ENCODE results near the gene ZNF808.
A peak's percentile ranks its signal among the peaks of the same experiment; 100 is the strongest.
"Not testable (repeated sequence)": the region's sequence is repeated elsewhere in the genome, so short reads cannot be mapped to it uniquely, and the experiment has no call there.

ZNF808 gene

DNA sequence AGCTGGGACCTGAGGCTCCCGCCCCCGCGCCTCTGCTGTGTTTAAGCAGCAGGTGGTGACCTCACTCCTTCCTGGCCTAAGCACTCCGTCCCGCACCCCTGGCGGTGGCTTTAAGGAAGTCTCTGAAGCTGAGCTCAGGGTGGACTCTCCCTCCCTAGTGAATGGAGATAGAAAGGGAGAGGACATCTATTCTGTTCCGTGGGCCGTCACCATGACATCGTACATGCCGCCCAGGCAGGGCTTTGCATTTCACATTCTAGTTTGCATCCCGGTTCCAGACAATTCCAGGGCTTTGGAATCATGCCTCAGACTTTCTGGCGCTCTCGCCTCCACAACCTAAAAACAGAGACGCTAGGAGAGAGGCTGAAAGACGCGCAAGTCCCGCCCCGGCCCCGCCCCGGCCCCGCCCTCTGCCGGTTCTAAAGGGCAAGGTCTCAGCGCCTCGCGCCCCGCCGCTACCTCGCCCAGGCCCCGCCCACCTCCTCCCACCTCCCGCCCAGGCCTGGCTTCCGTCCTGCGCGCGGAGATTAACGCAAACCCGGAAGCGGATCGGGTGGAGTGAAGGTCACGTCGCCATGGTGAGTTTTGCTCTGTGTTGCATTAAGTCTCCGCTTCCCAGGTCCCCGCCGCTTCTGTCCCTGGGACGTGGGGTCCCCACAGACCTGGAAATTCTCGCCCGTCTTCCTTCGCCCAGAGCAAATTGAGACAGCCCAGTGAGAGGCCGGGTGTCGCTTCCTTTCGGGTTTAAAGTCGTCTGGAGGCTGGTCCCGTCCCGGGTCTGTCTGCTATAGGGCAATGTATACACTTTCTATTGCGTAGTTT, at the start of gene ZNF808:
Gene ZNF808 (plus strand): TSS at position 535 of the 822 bp plus-strand sequence. CDS start 15,617 bp downstream, outside the sequence.
- no peaks in the 10 kb centered on the region for H3K27me3 ChIP-seq (ENCODE audit: low read depth, low read length)
- H3K4me3 ChIP-seq (ENCODE audit: low read depth in 1 of 2, low read length in 2 of 2) = peak within 1 kb of the TSS; percentile 78 to 87
- no peaks in the 10 kb centered on the region for H3K9me3 ChIP-seq (ENCODE audit: control insufficient read depth in 1 of 2, low read length in 2 of 2)
- H3K27ac ChIP-seq (ENCODE audit: low read length) = peak within 1 kb of the TSS; percentile 91
- no peaks in the 10 kb centered on the region for H3K36me3 ChIP-seq (ENCODE audit: control insufficient read depth in 1 of 2, insufficient read depth in 2 of 2, low read length in 2 of 2)
- H3K4me1 ChIP-seq (ENCODE audit: control insufficient read depth in 1 of 2, insufficient read depth in 2 of 2, low read length in 2 of 2) = peaks cover 6 to 10% of the 10 kb centered on the region in 2 donors

DNA sequence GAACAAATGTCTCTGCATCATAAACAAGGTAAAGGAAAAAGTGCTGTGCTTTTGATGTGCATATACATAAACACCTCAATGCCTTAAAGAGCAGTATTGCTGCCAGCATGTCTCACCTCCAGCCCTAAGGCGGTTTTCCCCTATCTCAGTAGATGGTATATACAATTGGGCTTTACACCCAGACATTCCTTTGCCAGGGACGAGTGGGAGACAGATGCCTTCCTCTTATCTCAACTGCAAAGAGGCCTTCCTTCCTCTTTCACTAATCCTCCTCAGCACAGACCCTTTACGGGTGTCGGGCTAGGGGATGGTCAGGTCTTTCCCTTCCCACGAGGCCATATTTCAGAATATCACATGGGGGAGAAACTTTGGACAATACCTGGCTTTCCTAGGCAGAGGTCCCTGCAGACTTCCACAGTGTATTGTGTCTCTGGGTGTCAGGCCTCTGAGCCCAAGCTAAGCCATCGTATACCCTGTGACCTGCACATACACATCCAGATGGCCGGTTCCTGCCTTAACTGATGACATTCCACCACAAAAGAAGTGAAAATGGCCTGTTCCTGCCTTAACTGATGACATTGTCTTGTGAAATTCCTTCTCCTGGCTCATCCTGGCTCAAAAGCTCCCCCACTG, 43.2 kb upstream of the ZNF808 start:
- Histone ChIP-seq H3K9me3 (ENCODE audit: control insufficient read depth in 1 of 2, low read length in 2 of 2) (peaks cover 3 to 86% of the 10 kb centered on the region in 2 donors), H3K4me3 (ENCODE audit: low read depth in 1 of 2, low read length in 2 of 2) (peak overlapping the region in 1 of 2 donors; percentile 47)
- H3K4me1 ChIP-seq (ENCODE audit: control insufficient read depth in 1 of 2, insufficient read depth in 2 of 2, low read length in 2 of 2); H3K27me3 ChIP-seq (ENCODE audit: low read depth, low read length); H3K36me3 ChIP-seq (ENCODE audit: control insufficient read depth in 1 of 2, insufficient read depth in 2 of 2, low read length in 2 of 2); H3K27ac ChIP-seq (ENCODE audit: low read length): not testable (repeated sequence)

DNA sequence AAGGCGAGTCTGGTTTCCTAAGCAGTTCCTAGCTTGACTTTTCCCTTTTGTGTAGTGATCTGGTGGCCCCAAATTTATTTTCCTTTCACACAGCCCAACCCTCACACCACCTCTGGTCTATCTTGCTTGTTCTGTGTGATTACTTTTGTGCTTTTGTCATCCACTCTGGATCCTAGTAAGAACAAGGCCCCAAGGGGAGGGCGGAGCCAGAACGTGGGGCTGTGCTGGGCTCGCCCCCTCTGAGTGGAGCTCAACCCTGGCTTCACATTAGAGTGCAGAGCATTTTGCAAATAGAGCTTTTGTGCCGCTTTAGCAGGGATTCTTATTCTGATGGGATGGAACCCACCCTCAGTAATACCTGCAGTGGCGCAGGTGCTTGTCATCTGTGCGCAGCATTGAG, 42.4 kb upstream of the ZNF808 start:
- H3K9me3 ChIP-seq (ENCODE audit: control insufficient read depth in 1 of 2, low read length in 2 of 2) = peaks cover 3 to 81% of the 10 kb centered on the region in 2 donors
- not testable (repeated sequence) for H3K4me1 ChIP-seq (ENCODE audit: control insufficient read depth in 1 of 2, insufficient read depth in 2 of 2, low read length in 2 of 2); H3K27me3 ChIP-seq (ENCODE audit: low read depth, low read length); H3K27ac ChIP-seq (ENCODE audit: low read length); H3K4me3 ChIP-seq (ENCODE audit: low read depth in 1 of 2, low read length in 2 of 2); H3K36me3 ChIP-seq (ENCODE audit: control insufficient read depth in 1 of 2, insufficient read depth in 2 of 2, low read length in 2 of 2)

DNA sequence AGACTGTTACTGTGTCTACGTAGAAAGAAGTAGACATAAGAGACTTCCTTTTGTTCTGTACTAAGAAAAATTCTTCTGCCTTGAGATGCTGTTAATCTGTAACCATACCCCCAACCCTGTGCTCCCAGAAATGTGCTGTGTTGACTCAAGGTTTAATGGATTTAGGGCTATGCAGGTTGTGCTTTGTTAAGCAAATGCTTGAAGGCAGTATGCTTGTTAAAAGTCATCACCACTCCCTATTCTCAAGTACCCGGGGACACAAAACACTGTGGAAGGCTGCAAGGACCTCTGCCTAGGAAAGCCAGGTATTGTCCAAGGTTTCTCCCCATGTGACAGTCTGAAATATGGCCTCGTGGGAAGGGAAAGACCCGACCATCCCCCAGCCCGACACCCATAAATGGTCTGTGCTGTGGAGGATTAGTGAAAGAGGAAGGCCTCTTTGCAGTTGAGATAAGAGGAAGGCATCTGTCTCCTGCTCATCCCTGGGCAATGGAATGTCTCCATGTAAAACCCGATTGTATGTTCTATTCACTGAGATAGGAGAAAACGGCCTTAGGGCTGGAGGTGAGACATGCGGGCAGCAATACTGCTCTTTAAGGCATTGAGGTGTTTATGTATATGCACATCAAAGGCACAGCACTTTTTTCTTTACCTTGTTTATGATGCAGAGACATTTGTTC, 41.8 kb upstream of the ZNF808 start:
- Histone ChIP-seq H3K9me3 (ENCODE audit: control insufficient read depth in 1 of 2, low read length in 2 of 2) (peaks cover 3 to 78% of the 10 kb centered on the region in 2 donors), H3K4me3 (ENCODE audit: low read depth in 1 of 2, low read length in 2 of 2) (peak overlapping the region in 1 of 2 donors; percentile 39)
- not testable (repeated sequence) for H3K27ac ChIP-seq (ENCODE audit: low read length); H3K27me3 ChIP-seq (ENCODE audit: low read depth, low read length); H3K4me1 ChIP-seq (ENCODE audit: control insufficient read depth in 1 of 2, insufficient read depth in 2 of 2, low read length in 2 of 2); H3K36me3 ChIP-seq (ENCODE audit: control insufficient read depth in 1 of 2, insufficient read depth in 2 of 2, low read length in 2 of 2)

DNA sequence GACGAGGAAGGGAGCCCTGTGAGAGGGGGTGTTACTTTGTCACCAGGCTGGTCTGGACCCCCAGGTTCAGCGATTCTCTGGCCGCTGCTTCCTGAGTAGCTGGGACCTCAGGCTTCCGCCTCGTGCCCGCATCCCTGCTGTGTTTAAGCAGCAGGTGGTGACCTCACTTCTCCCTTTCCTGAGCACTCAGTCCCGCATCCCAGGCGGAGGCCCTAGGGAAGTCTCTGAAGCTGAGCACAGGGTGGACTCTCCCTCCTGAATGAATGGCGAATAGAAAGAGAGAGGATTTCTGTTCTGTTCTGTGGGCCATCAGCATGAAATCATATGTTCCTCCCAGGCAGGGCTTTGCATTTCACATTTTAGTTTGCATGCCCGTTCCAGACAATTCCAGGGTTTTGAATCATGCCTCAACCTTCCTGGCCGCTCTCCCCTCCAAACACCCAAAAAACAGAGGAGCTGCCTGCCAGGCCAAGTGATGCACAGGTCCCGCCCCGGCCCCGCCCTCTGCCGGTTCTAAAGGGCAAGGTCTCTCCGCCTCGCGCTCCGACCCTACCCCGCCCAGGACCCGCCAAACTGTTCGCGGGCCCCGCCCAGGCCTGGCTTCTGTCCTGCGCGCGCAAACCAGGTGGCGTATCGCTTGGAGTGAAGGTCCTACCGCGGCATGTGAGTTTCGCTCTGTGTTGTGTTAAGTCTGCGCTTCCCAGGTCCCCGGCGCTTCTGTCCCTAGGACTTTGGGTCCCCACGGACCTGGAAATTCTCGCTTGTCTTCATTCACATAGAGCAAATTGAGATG, 35.1 kb upstream of the ZNF808 start:
- Histone ChIP-seq H3K9me3 (ENCODE audit: control insufficient read depth in 1 of 2, low read length in 2 of 2) (peaks cover 0 to 52% of the 10 kb centered on the region in 2 donors), H3K36me3 (ENCODE audit: control insufficient read depth in 1 of 2, insufficient read depth in 2 of 2, low read length in 2 of 2) (peaks cover 0 to 14% of the 10 kb centered on the region in 2 donors), H3K4me3 (ENCODE audit: low read depth in 1 of 2, low read length in 2 of 2) (peak overlapping the region in 1 of 2 donors; percentile 57)

DNA sequence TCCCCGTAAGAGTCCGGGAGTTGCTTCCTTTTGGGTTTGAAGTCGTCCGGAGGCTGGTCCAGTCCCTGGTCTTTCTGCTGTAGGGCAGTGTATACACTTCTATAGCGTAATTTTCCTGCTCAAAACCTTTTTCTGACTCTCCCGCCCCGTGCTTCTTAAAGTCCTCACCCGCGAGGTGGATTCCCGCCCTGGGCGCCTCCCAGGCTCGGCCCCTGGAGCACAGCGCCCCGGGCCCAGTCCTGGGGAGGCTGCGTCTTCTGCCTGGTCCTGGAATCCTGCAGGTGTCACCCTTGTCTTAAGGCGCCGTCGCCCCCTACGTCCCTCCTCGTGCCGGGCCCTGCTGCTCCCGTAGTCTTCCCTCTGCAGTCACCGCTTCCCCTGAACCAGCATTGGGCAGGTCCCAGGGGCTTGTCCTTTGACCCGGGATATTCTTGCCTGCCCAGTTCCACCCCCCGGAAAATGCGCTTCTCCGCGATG, 34.4 kb upstream of the ZNF808 start:
- Histone ChIP-seq H3K9me3 (ENCODE audit: control insufficient read depth in 1 of 2, low read length in 2 of 2) (peaks cover 0 to 53% of the 10 kb centered on the region in 2 donors), H3K27me3 (ENCODE audit: low read depth, low read length) (no peaks in the 10 kb centered on the region), H3K4me3 (ENCODE audit: low read depth in 1 of 2, low read length in 2 of 2) (peak overlapping the region in 1 of 2 donors; percentile 57), H3K27ac (ENCODE audit: low read length) (no peak overlapping the region), H3K36me3 (ENCODE audit: control insufficient read depth in 1 of 2, insufficient read depth in 2 of 2, low read length in 2 of 2) (peaks cover 0 to 14% of the 10 kb centered on the region in 2 donors), H3K4me1 (ENCODE audit: control insufficient read depth in 1 of 2, insufficient read depth in 2 of 2, low read length in 2 of 2) (no peaks in the 10 kb centered on the region)

More for the DNA sequence above, 35.1 kb upstream of the ZNF808 start:
- Histone ChIP-seq H3K27ac (ENCODE audit: low read length) (no peak overlapping the region), H3K4me1 (ENCODE audit: control insufficient read depth in 1 of 2, insufficient read depth in 2 of 2, low read length in 2 of 2) (no peaks in the 10 kb centered on the region), H3K27me3 (ENCODE audit: low read depth, low read length) (no peaks in the 10 kb centered on the region)

DNA sequence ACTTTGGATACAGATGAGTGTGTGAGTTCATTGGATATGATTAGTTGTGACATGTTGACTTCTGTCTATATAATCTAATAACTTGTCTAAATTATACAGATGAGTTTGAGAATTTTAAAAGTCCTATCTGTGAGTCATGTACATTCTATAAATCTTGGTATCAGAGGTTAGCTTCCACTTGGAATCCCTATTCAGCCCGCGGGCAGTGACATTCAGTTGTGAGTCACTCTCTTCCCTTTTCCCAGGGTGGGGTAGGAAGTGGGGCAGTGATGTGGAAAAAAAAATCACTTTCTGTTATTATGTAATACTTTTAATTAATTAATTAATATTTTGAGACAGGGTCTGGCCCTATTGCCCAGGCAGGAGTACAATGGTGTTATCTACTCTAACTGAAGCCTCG, 33.0 kb upstream of the ZNF808 start:
- Histone ChIP-seq H3K27ac (ENCODE audit: low read length) (no peak overlapping the region), H3K27me3 (ENCODE audit: low read depth, low read length) (no peaks in the 10 kb centered on the region), H3K4me3 (ENCODE audit: low read depth in 1 of 2, low read length in 2 of 2) (no peak overlapping the region), H3K9me3 (ENCODE audit: control insufficient read depth in 1 of 2, low read length in 2 of 2) (peaks cover 0 to 56% of the 10 kb centered on the region in 2 donors), H3K4me1 (ENCODE audit: control insufficient read depth in 1 of 2, insufficient read depth in 2 of 2, low read length in 2 of 2) (no peaks in the 10 kb centered on the region), H3K36me3 (ENCODE audit: control insufficient read depth in 1 of 2, insufficient read depth in 2 of 2, low read length in 2 of 2) (peaks cover 0 to 19% of the 10 kb centered on the region in 2 donors)

DNA sequence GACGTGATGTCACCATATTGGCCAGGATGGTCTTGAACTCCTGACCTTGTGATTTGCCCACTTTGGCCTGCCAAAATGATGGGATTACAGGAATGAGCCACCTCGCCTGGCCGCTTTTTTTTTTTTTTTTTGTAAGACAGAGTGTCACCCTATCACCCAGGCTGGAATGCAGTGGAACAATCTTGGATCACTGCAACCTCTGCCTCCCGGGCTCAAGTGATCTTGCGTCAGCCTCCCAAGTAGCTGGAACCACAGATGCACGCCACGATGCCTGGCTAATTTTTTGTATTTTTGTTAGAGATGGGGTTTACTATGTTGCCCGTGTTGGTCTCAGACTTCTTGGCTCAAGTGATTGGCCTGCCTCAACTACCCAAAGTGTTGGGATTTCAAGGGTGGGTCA, 28.9 kb upstream of the ZNF808 start:
- Histone ChIP-seq H3K36me3 (ENCODE audit: control insufficient read depth in 1 of 2, insufficient read depth in 2 of 2, low read length in 2 of 2) (peaks cover 0 to 35% of the 10 kb centered on the region in 2 donors), H3K4me3 (ENCODE audit: low read depth in 1 of 2, low read length in 2 of 2) (peak overlapping the region in 1 of 2 donors; percentile 44), H3K27me3 (ENCODE audit: low read depth, low read length) (no peaks in the 10 kb centered on the region), H3K4me1 (ENCODE audit: control insufficient read depth in 1 of 2, insufficient read depth in 2 of 2, low read length in 2 of 2) (no peaks in the 10 kb centered on the region), H3K9me3 (ENCODE audit: control insufficient read depth in 1 of 2, low read length in 2 of 2) (peaks cover 0 to 61% of the 10 kb centered on the region in 2 donors), H3K27ac (ENCODE audit: low read length) (no peak overlapping the region)

DNA sequence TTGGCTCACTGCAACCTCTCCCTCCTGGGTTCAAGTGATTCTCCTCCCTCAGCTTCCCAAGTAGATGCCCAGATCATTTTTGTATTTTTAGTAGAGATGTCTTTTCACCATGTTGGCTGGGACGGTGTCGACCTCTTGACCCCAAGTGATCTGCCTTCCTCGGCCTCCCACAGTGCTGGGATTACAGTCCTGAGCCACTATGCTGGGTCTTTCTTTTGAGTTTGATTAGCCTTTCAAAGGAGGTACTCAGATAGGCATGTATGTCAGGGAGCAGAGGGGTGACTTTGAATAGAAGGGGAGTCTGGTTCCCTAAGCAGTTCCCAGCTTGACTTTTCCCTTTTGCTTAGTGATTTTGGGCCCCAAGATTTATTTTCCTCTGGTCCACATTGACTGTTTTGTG, 27.0 kb upstream of the ZNF808 start:
- Histone ChIP-seq H3K36me3 (ENCODE audit: control insufficient read depth in 1 of 2, insufficient read depth in 2 of 2, low read length in 2 of 2) (peaks cover 0 to 54% of the 10 kb centered on the region in 2 donors), H3K9me3 (ENCODE audit: control insufficient read depth in 1 of 2, low read length in 2 of 2) (peaks cover 0 to 50% of the 10 kb centered on the region in 2 donors), H3K4me3 (ENCODE audit: low read depth in 1 of 2, low read length in 2 of 2) (peak overlapping the region in 1 of 2 donors; percentile 24)
- H3K4me1 ChIP-seq (ENCODE audit: control insufficient read depth in 1 of 2, insufficient read depth in 2 of 2, low read length in 2 of 2); H3K27ac ChIP-seq (ENCODE audit: low read length); H3K27me3 ChIP-seq (ENCODE audit: low read depth, low read length): not testable (repeated sequence)

DNA sequence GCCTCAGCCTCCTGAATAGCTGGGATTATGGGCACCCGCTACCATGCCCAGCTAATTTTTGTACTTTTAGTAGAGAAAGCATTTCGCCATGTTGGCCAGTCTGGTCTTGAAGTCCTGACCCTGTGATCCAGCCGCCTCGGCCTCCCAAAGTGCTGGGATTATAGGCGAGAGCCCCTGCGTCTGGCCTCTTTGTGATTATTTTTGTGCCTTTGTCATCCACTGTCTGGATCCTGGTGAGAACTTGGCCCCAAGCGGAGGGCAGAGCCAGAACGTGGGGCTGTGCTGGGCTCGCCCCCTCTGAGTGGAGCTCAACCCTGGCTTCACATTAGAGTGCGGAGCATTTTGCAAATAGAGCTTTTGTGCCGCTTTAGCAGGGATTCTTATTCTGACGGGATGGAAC, 26.5 kb upstream of the ZNF808 start:
- H3K36me3 ChIP-seq (ENCODE audit: control insufficient read depth in 1 of 2, insufficient read depth in 2 of 2, low read length in 2 of 2) = peaks cover 0 to 60% of the 10 kb centered on the region in 2 donors
- peaks cover 0 to 55% of the 10 kb centered on the region in 2 donors for H3K9me3 ChIP-seq (ENCODE audit: control insufficient read depth in 1 of 2, low read length in 2 of 2)
- not testable (repeated sequence) for H3K27ac ChIP-seq (ENCODE audit: low read length); H3K27me3 ChIP-seq (ENCODE audit: low read depth, low read length); H3K4me1 ChIP-seq (ENCODE audit: control insufficient read depth in 1 of 2, insufficient read depth in 2 of 2, low read length in 2 of 2)
- H3K4me3 ChIP-seq (ENCODE audit: low read depth in 1 of 2, low read length in 2 of 2) = peak overlapping the region in 1 of 2 donors; percentile 24
